GM21737 (cell line): ENCODE data around the gene C16orf96.

ENCODE experiments used
- ATAC-seq: cut with Tn5 transposase; IDR thresholded peaks from one replicate; pipeline ENCODE4 v1.9.1; 2021; ENCODE audit warnings: mild to moderate bottlenecking, moderate library complexity; ENCODE audit not compliant: unreplicated experiment

C16orf96 gene

GRCh38 chr16:4556112-4556511, at the start of gene C16orf96:
Gene C16orf96 (plus strand): TSS chr16:4556340. CDS start chr16:4556490, 150 bp downstream.
- ATAC-seq = no peak

GRCh38 chr16:4506450-4506849, 49.7 kb upstream of the C16orf96 start:
- no peak for ATAC-seq

GRCh38 chr16:4507588-4508345, 48.4 kb upstream of the C16orf96 start:
- ATAC-seq = no peak

- no peak for ATAC-seq
These were observed 47.3 kb upstream of the C16orf96 start for GRCh38 chr16:4508806-4509205.

- ATAC-seq = no peak
These were observed 46.7 kb upstream of the C16orf96 start for GRCh38 chr16:4509420-4509819.

GRCh38 chr16:4510131-4510530, 46.0 kb upstream of the C16orf96 start:
- ATAC-seq = no peak

GRCh38 chr16:4510747-4511426, 45.3 kb upstream of the C16orf96 start:
- no peak for ATAC-seq

GRCh38 chr16:4511441-4512082, 44.6 kb upstream of the C16orf96 start:
- no peak for ATAC-seq

- ATAC-seq = no peak
These were observed 43.7 kb upstream of the C16orf96 start for GRCh38 chr16:4512473-4512872.

- no peak for ATAC-seq
These were observed 42.9 kb upstream of the C16orf96 start for GRCh38 chr16:4513086-4513860.

- no peak for ATAC-seq
These were observed 42.3 kb upstream of the C16orf96 start for GRCh38 chr16:4513881-4514280.

GRCh38 chr16:4514606-4515005, 41.5 kb upstream of the C16orf96 start:
- ATAC-seq = no peak

- ATAC-seq = no peak
These were observed 40.4 kb upstream of the C16orf96 start for GRCh38 chr16:4515611-4516233.

- ATAC-seq = no peak
These were observed 38.1 kb upstream of the C16orf96 start for GRCh38 chr16:4517812-4518680.

GRCh38 chr16:4519274-4520058, 36.7 kb upstream of the C16orf96 start:
- no peak for ATAC-seq

- no peak for ATAC-seq
These were observed 35.2 kb upstream of the C16orf96 start for GRCh38 chr16:4520913-4521312.

GRCh38 chr16:4522051-4522581, 34.0 kb upstream of the C16orf96 start:
- ATAC-seq = no peak

- ATAC-seq = no peak
These were observed 32.5 kb upstream of the C16orf96 start for GRCh38 chr16:4523686-4524085.

GRCh38 chr16:4524571-4524970, 31.6 kb upstream of the C16orf96 start:
- ATAC-seq = no peak
